ENCODE data around the gene PPIF. TPM values are rescaled to one million over a fixed set of nuclear protein-coding genes. Genes with fewer than 3 reads are reported as not detected.

The PPIF gene
- total RNA-seq, 4 donors from 2014 or later, result 39.1 to 82.1 (median 67.9) TPM

DNA sequence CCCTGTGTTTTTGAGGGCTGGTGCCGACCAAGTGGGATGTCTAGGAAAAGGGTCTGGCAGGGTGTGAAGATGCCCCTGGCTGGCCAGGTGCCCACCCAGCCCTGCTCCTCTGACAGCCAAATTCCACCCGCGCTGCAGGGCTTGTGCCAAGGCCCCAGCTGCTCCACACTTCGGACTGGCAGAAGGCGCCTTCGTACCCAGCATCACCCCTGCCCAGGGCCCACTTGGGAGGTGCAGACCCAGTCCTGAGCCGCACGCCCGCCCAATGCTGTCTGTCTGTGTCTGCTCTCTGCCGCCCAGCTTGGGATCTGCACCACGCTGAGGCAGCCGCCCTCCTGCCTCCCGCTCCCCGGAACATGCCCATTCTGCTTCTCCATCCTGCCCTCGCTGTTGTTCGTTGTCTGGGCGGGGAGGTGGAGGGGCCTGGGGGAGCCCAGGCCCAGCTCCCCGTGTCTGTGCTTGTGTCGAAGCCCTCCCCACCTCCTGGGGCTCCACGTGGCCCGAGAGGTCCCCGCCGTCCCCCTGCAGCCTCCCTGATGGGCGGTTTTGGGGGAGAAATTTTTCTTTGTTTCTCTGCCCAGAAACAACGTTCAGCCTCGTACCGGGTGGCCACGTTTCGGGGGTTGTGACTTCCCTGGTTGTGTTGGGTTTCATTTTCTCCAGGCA, 36.9 kb upstream of the PPIF start:
- Histone ChIP-seq H3K36me3 (peaks cover 6 to 85% of the 10 kb centered on the region in 2 donors), H3K9me3 (no peaks in the 10 kb centered on the region), H3K27me3 (no peaks in the 10 kb centered on the region), H3K4me3 (no peak overlapping the region), H3K27ac (no peak overlapping the region), H3K4me1 (no peaks in the 10 kb centered on the region)
- in situ Hi-C loops (cut with MboI; ENCODE audit: low sequenced_read_pairs in 4 of 4) (no loop called here), intact Hi-C loops (cut with DNase I; ENCODE audit: low total_unique reads) (no loop called here)
- DNase-seq, result no peak
- TF ChIP-seq CTCF (IDR thresholded peaks at IDR 0.05 in 4 of 5, conservative IDR thresholded peaks at IDR 0.05 in 1 of 5), result no peak
- TF ChIP-seq POLR2A (IDR thresholded peaks at IDR 0.05), result no peak
- ATAC-seq, result no peak

DNA sequence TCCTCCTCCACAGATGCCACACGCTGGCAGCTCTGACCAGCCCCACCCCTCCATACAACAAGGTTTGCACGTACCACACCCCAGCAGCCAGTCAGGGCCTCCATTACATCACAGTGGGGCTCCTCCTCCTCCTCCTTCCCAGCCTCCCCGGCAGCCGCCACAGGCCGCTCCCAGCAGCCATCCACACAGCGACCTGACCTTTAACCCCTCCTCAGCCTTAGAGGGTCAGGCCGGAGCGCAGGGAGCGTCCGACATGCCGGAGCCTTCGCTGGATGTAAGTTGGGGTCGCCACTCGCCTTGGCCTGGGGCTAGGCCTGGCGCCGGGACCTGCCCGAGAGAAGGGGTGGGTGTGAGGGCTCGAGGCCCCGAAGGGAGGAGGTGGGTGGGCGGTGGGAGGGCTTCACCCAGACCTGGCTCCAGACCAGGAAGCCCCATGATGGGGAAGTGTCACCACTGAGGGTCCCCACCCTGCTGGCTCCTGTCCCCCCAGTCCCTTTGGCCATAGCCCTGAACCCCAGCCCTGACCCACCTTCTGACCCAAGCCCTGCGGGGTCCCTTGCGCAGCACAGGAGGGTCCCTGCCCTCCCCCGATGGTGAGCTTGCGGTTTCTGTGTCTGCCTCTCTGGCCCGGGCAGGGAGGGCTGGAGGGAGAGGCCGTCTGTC, 36.2 kb upstream of the PPIF start:
- Histone ChIP-seq H3K9me3 (no peaks in the 10 kb centered on the region), H3K27me3 (no peaks in the 10 kb centered on the region), H3K36me3 (peaks cover 6 to 78% of the 10 kb centered on the region in 2 donors), H3K4me1 (no peaks in the 10 kb centered on the region), H3K4me3 (no peak overlapping the region), H3K27ac (no peak overlapping the region)
- ATAC-seq (no peak), DNase-seq (no peak)
- in situ Hi-C loops (cut with MboI; ENCODE audit: low sequenced_read_pairs in 4 of 4) (no loop called here), intact Hi-C loops (cut with DNase I; ENCODE audit: low total_unique reads) (no loop called here)
- TF ChIP-seq CTCF (IDR thresholded peaks at IDR 0.05 in 4 of 5, conservative IDR thresholded peaks at IDR 0.05 in 1 of 5) (no peak), POLR2A (IDR thresholded peaks at IDR 0.05) (no peak)

GRCh38 chr10:79311581-79312407, 35.5 kb upstream of the PPIF start:
- Histone ChIP-seq H3K27ac (no peak overlapping the region), H3K4me3 (no peak overlapping the region), H3K27me3 (no peaks in the 10 kb centered on the region), H3K4me1 (no peaks in the 10 kb centered on the region), H3K9me3 (no peaks in the 10 kb centered on the region), H3K36me3 (peaks cover 6 to 70% of the 10 kb centered on the region in 2 donors)
- in situ Hi-C loops (cut with MboI; ENCODE audit: low sequenced_read_pairs in 4 of 4) (no loop called here), intact Hi-C loops (cut with DNase I; ENCODE audit: low total_unique reads) (no loop called here)
- no peak for TF ChIP-seq CTCF (IDR thresholded peaks at IDR 0.05 in 4 of 5, conservative IDR thresholded peaks at IDR 0.05 in 1 of 5)
- TF ChIP-seq POLR2A (IDR thresholded peaks at IDR 0.05), result no peak
- ATAC-seq, result no peak
- no peak for DNase-seq

GRCh38 chr10:79312601-79313187, 34.6 kb upstream of the PPIF start:
- peaks cover 0 to 2% of the 10 kb centered on the region in 2 donors for H3K4me1 ChIP-seq
- no peak overlapping the region for H3K27ac ChIP-seq
- H3K27me3 ChIP-seq, result no peaks in the 10 kb centered on the region
- TF ChIP-seq CTCF (IDR thresholded peaks at IDR 0.05 in 4 of 5, conservative IDR thresholded peaks at IDR 0.05 in 1 of 5) (no peak), POLR2A (IDR thresholded peaks at IDR 0.05) (no peak)
- H3K9me3 ChIP-seq, result no peaks in the 10 kb centered on the region
- H3K36me3 ChIP-seq, result peaks cover 6 to 61% of the 10 kb centered on the region in 2 donors
- no peak overlapping the region for H3K4me3 ChIP-seq
- in situ Hi-C loops (cut with MboI; ENCODE audit: low sequenced_read_pairs in 4 of 4), result no loop called here
- ATAC-seq (no peak), DNase-seq (no peak)
- intact Hi-C loops (cut with DNase I; ENCODE audit: low total_unique reads), result no loop called here

Measured in gastrocnemius medialis (tissue), 4 donors.